ENCODE data around the gene SSBP3. TPM values are rescaled to one million over a fixed set of nuclear protein-coding genes. Genes with fewer than 3 reads are reported as not detected.

SSBP3 gene
- total and polyA plus RNA-seq, 2 of the 13 experiments (the other 11 are each of a cell fraction or from before 2014, with no cell fraction given), result 8.5 to 17.6 TPM

- TF ChIP-seq SOX6 (IDR thresholded peaks at IDR 0.05) (no peak), SOX6 (CRISPR knock-in tag; IDR thresholded peaks at IDR 0.05) (no peak)
Measured at GRCh38 chr1:54396261-54396933, 9.8 kb downstream of the SSBP3 start (continued).

- Histone ChIP-seq H3K4me1 (ENCODE audit: insufficient read depth, low read length) (peaks cover 14% of the 10 kb centered on the region; the same call in 1 of the 2 replicates), H3K9me3 (ENCODE audit: low read length) (no peaks in the 10 kb centered on the region), H3K27ac (ENCODE audit: extremely low read length, insufficient read depth, low read length) (no peak overlapping the region), H3K36me3 (replicated peaks in 1 of 2; ENCODE audit: control insufficient read depth in 1 of 2, insufficient read depth in 2 of 2, low read length in 2 of 2) (peaks cover 22 to 58% of the 10 kb centered on the region in 2 experiments), H3K4me2 (ENCODE audit: low read depth, low read length) (no peak overlapping the region), H3K4me3 (replicated peaks in 1 of 3; ENCODE audit: insufficient read depth in 1 of 3, low read depth in 2 of 3, low read length in 3 of 3) (no peak overlapping the region), H3K27me3 (ENCODE audit: control insufficient read depth in 1 of 2, insufficient read depth in 2 of 2, low read length in 2 of 2) (no peaks in the 10 kb centered on the region; a peak in 1 of 5 replicates), H2AFZ (ENCODE audit: low read length) (no peak overlapping the region), H3K79me2 (ENCODE audit: insufficient read depth, low read length) (peaks cover 3% of the 10 kb centered on the region), H3K9ac (ENCODE audit: insufficient read depth, low read depth, low read length) (no peak overlapping the region), H4K20me1 (ENCODE audit: insufficient read depth, low read length) (no peaks in the 10 kb centered on the region)
- POLR2A ChIA-PET, result no interaction called here
- FAIRE-seq, result no peak
- CTCF ChIA-PET (ENCODE audit: low intra/inter-chr PET ratio, low total read pairs), result no interaction called here
- no peak for DNase-seq (ENCODE audit: low spot score)
- ATAC-seq, result no peak
- in situ Hi-C loops (cut with HindIII; ENCODE audit: extremely low pct_ligation_motif_present, low pct_unique_long_range_greater_than_20kb) (no loop called here), intact Hi-C loops (cut with micrococcal nuclease; ENCODE audit: unreplicated experiment) (no loop called here)
- TF ChIP-seq ZBTB2 (CRISPR knock-in tag; IDR thresholded peaks at IDR 0.05; ENCODE audit: low read depth) (no peak), ZNF629 (CRISPR knock-in tag; conservative IDR thresholded peaks at IDR 0.05) (peak; percentile 90), ZNF691 (CRISPR knock-in tag; IDR thresholded peaks at IDR 0.05; ENCODE audit: borderline replicate concordance, low read depth) (no peak), ONECUT2 (CRISPR knock-in tag; IDR thresholded peaks at IDR 0.05) (no peak), GLMP (CRISPR knock-in tag; IDR thresholded peaks at IDR 0.05; ENCODE audit: borderline replicate concordance) (no peak), ZMYM3 (CRISPR knock-in tag; IDR thresholded peaks at IDR 0.05) (peak; percentile 32; the same call in 1 of the 2 replicates), CHD4 (IDR thresholded peaks at IDR 0.05; ENCODE audit: borderline replicate concordance, low read length) (peak; percentile 34; the same call in 1 of the 2 replicates)
- no TSS peak for BruUV-seq (replicated peaks)
- 92% methylated on average over 11 of the region's 11 CpGs for WGBS (ENCODE audit: low lambda C conversion rate)
Measured at GRCh38 chr1:54395281-54395934, 10.8 kb downstream of the SSBP3 start.
